Left kidney (tissue), 2 donors: Measurements from ENCODE around the gene SLC25A17. TPM values are rescaled to one million over a fixed set of nuclear protein-coding genes. Genes with fewer than 3 reads are reported as not detected.
"Not testable (repeated sequence)": the region's sequence is repeated elsewhere in the genome, so short reads cannot be mapped to it uniquely, and the experiment has no call there.

Experiments used
- DNase-seq: peaks from one replicate; pipeline ENCODE4 v3.0.0-alpha.2; 2013
- polyA plus RNA-seq: library from polyadenylated mRNA; unstranded; fragments of 120-200 nt; gene quantifications from one replicate; pipeline ENCODE4 v1.2.1, GENCODE V29; 2013; ENCODE audit not compliant: insufficient read length

The SLC25A17 gene
- polyA plus RNA-seq, 1 donor = 48.8 TPM

DNA sequence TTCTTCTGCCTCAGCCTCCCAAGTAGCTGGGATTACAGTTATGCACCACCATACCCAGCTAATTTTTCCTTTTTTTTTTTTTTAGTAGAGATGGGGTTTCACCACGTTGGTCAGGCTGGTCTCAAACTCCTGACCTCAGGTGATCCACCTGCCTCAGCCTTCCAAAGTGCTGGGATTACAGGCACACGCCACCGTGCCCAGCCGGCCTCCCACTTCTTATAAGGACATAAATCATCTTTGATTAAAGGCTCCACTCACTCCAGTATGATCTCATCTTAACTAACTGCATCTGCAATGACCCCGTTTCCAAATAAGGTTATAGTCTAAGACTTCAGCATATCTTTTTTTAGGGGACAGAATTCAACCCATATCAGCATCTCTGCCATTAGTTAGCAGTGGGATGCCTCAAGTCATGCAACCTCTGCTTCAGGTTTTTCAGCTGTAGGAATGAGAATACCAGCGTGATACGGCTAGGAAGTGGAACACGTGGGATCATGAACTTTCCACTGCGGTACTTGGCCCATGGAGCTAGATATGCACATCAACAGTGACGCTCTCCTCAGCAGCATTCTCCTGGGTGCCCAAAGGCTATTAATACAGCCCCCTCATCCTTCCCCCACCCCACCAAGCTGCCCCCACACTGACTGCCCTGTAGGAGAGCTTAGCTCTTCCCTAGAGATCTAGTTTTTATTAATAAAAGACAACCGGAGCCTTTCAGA, 98.4 kb downstream of the SLC25A17 start:
- no peak for DNase-seq

- DNase-seq = not testable (repeated sequence)
Measured at GRCh38 chr22:40720156-40720537, 99.0 kb downstream of the SLC25A17 start.

Other genes with a start within 250 kb of the SLC25A17 start
- gene MRTFA, start 182.6 kb downstream of the SLC25A17 start, polyA plus RNA-seq = 22.7 TPM
- gene MCHR1, start 139.9 kb downstream of the SLC25A17 start, polyA plus RNA-seq = 0.20 TPM
- 622 TPM for gene ST13, start 37.3 kb upstream of the SLC25A17 start, polyA plus RNA-seq
- 19.2 TPM for gene XPNPEP3, start 37.8 kb upstream of the SLC25A17 start, polyA plus RNA-seq
- gene DNAJB7, start 42.8 kb upstream of the SLC25A17 start, polyA plus RNA-seq = 1.0 TPM
- gene RBX1, start 132.0 kb upstream of the SLC25A17 start, polyA plus RNA-seq = 71.4 TPM